PC-9 (cell line): ENCODE results near the gene SPHK1.

Experiments
- EZH2 ChIP-seq: fragments of 200-600 bp; sonication (generic); IDR thresholded peaks from 2 replicates; pipeline ENCODE4 v1.8.0; 2017; ENCODE audit warnings: antibody characterized with exemption, low read depth
- TF ChIP-seq, protein P1 (sequence below): fragments of 200-600 bp; sonication (generic); conservative IDR thresholded peaks from 2 replicates; pipeline ENCODE4 v1.6.1; 2017; ENCODE audit warnings: mixed run types, antibody characterized with exemption, mild to moderate bottlenecking, moderate library complexity

- TF ChIP-seq, protein P1, sequence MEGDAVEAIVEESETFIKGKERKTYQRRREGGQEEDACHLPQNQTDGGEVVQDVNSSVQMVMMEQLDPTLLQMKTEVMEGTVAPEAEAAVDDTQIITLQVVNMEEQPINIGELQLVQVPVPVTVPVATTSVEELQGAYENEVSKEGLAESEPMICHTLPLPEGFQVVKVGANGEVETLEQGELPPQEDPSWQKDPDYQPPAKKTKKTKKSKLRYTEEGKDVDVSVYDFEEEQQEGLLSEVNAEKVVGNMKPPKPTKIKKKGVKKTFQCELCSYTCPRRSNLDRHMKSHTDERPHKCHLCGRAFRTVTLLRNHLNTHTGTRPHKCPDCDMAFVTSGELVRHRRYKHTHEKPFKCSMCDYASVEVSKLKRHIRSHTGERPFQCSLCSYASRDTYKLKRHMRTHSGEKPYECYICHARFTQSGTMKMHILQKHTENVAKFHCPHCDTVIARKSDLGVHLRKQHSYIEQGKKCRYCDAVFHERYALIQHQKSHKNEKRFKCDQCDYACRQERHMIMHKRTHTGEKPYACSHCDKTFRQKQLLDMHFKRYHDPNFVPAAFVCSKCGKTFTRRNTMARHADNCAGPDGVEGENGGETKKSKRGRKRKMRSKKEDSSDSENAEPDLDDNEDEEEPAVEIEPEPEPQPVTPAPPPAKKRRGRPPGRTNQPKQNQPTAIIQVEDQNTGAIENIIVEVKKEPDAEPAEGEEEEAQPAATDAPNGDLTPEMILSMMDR, result no peak
- TF ChIP-seq EZH2, result no peak
Measured at GRCh38 chr17:76405607-76405966, 21.2 kb downstream of the SPHK1 start.
